ENCODE measurements around the gene EDEM3.
"Not testable (repeated sequence)": the region's sequence is repeated elsewhere in the genome, so short reads cannot be mapped to it uniquely, and the experiment has no call there.

EDEM3 gene

DNA sequence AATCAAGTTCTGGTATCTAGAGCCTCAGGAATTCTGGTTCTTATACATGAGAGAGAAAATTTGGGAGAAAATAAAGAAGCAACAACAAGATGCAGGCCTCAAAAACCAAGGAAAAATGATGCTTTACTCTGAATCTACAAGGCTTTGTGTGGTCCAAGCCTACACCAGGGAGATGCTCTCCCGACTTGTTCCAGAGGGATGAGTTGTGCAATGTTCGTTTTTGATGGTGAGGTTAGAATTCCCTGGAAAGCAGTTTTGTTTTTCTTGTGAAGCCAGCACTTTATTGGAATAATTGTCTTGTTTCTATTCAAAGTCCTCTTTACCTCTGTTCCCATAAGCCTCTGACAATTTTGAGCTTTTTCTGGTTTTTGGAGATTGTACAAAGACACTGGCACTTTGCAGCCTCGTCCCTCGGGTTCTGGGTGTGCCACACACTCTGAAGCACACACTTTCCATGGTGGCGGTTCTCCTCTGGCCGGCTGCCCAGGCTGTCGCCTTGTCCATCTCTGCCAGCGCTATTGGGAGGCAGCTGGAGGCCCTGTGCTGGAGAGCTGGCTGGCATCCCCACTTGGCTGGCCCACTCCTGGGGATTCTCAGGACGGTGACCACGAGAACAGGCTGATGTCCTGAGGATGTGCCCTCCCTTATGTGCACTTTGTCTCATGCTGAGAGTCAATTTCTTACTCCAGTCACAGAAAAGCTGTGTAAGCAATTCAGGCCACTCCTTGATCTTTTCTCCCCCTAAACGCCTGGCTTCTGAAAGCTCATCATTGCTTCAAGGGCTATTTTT, 70.2 kb downstream of the EDEM3 start:
- peaks cover 11% of the 10 kb centered on the region for H3K9me3 ChIP-seq
- H3K9ac ChIP-seq = no peak overlapping the region

DNA sequence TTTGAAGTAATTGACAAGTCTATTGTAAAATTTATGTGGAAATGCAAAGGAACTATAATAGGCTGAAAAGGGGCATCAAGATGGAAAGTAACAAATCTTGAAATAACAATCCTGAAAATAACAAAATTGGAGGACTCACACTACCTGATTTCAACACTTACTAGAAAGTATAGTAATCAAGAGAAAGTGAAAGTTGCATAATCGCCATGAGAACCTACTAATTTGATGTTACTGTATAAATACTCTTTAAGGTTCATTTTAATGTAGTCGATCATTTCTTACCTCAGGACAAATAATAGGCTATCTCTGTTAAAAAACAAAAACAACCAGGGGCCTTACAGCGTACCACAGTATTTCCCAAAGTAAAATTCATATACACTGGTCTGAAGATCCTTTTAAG, 71.7 kb downstream of the EDEM3 start:
- Histone ChIP-seq H4K20me1 (no peaks in the 10 kb centered on the region), H3K4me2 (no peak overlapping the region), H3K9me3 (peaks cover 11% of the 10 kb centered on the region), H3K27ac (no peak overlapping the region), H3K9ac (no peak overlapping the region), H3K27me3 (no peaks in the 10 kb centered on the region), H3K4me1 (no peaks in the 10 kb centered on the region), H3K4me3 (no peak overlapping the region), H3K36me3 (no peaks in the 10 kb centered on the region)
- TF ChIP-seq Cebpa-rat (IDR thresholded peaks at IDR 0.05) = no peak

More for the DNA sequence above, 70.2 kb downstream of the EDEM3 start:
- Histone ChIP-seq H3K36me3 (no peaks in the 10 kb centered on the region), H4K20me1 (no peaks in the 10 kb centered on the region), H3K27ac (no peak overlapping the region), H3K4me3 (no peak overlapping the region), H3K4me2 (no peak overlapping the region), H3K27me3 (no peaks in the 10 kb centered on the region), H3K4me1 (no peaks in the 10 kb centered on the region)
- TF ChIP-seq Cebpa-rat (IDR thresholded peaks at IDR 0.05) = no peak

DNA sequence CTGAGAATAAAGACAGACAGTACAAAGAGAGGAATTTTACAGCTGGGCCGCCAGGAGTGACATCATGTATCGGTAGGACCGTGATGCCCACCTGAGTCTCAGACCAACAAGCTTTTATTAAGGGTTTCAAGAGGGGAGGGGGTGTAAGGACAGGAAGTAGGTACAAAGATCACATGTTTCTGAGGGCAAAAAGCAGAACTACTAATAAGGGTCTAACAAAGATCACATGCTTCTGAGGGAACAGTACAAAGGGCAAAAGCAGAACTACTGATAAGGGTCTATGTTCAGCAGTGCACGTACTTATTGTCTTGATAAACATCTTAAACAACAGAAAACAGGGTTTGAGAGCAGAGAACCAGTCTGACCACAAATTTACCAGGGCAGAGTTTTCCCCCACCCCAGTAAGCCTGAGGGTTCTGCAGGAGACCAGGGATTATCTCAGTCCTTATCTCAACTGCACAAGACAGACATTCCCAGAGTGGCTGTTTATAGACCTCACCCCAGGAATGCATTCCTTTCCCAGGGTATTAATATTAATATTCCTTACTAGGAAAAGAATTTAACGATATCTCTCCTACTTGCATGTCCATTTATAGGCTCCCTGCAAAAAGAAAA, 73.9 kb downstream of the EDEM3 start:
- not testable (repeated sequence) for H3K36me3 ChIP-seq, H3K27ac ChIP-seq, H3K4me1 ChIP-seq, H3K9ac ChIP-seq, H3K4me3 ChIP-seq, H3K27me3 ChIP-seq, H3K4me2 ChIP-seq, H4K20me1 ChIP-seq
- H3K9me3 ChIP-seq = peaks cover 11% of the 10 kb centered on the region

DNA sequence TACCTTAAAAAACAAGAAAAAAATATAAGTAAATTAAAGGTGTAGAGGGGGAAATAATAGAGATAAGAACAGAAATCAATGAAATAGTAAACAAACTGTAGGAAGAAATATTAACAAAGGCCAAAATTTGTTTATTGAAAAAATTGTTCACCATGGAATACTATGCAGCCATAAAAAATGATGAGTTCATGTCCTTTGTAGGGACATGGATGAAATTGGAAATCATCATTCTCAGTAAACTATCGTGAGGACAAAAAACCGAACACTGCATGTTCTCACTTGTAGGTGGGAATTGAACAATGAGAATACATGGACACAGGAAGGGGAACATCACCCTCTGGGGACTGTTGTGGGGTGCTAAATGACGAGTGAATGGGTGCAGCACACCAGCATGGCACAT, 75.2 kb downstream of the EDEM3 start:
- not testable (repeated sequence) for H3K4me1 ChIP-seq, H3K36me3 ChIP-seq, H3K4me2 ChIP-seq, H3K27me3 ChIP-seq, H3K27ac ChIP-seq, H4K20me1 ChIP-seq, H3K9ac ChIP-seq, H3K4me3 ChIP-seq
- H3K9me3 ChIP-seq = peaks cover 11% of the 10 kb centered on the region

DNA sequence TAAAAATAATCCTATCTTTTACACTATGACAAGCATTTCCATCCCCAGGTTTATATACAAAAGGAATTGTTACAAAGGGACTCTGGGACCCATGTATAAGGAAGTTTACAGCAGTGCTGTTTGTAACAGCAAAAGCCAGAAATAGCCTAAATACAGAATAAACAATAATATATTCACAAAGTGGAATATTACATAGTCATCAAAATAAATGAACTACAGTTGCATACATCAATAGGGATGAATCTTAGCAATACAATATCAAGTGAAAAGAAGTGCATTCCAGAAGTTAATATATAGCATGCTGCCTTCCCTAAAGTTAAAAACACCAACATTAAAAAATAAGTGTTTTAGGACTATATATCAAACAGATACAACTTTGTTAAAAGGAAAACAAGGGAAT, 77.3 kb downstream of the EDEM3 start:
- Histone ChIP-seq H3K27ac (no peak overlapping the region), H3K4me2 (no peak overlapping the region), H3K4me1 (no peaks in the 10 kb centered on the region), H3K4me3 (no peak overlapping the region), H3K9me3 (peaks cover 11% of the 10 kb centered on the region), H4K20me1 (no peaks in the 10 kb centered on the region), H3K27me3 (no peaks in the 10 kb centered on the region), H3K36me3 (no peaks in the 10 kb centered on the region), H3K9ac (no peak overlapping the region)
- TF ChIP-seq Cebpa-rat (IDR thresholded peaks at IDR 0.05) = no peak

DNA sequence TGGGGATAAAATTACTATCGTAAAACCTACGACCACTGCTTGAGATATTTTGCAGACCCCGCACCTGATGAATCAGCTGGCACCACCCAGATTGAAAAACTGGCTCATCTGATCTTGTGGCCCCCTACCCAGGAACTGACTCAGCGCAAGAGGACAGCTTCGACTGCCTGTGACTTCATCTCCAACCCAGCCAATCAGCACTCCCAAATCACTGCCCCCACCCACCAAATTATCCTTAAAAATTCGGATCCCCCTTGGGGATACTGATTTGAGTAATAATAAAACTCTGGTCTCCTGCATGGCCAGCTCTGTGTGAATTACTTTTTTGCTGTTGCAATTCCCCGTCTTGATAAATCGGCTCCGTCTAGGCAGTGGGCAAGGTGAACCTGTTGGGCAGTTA, 81.4 kb downstream of the EDEM3 start:
- Histone ChIP-seq H3K9me3 (no peaks in the 10 kb centered on the region), H3K4me2 (no peak overlapping the region), H3K4me1 (no peaks in the 10 kb centered on the region), H3K36me3 (no peaks in the 10 kb centered on the region), H3K4me3 (no peak overlapping the region), H3K27ac (no peak overlapping the region), H3K27me3 (no peaks in the 10 kb centered on the region), H4K20me1 (no peaks in the 10 kb centered on the region), H3K9ac (no peak overlapping the region)
- no peak for TF ChIP-seq Cebpa-rat (IDR thresholded peaks at IDR 0.05)

GRCh38 chr1:184672013-184672726, 82.5 kb downstream of the EDEM3 start:
- no peak overlapping the region for H3K9ac ChIP-seq
- no peak overlapping the region for H3K4me2 ChIP-seq
- no peak for TF ChIP-seq Cebpa-rat (IDR thresholded peaks at IDR 0.05)
- no peaks in the 10 kb centered on the region for H3K27me3 ChIP-seq
- H3K27ac ChIP-seq = no peak overlapping the region
- no peaks in the 10 kb centered on the region for H3K36me3 ChIP-seq
- no peaks in the 10 kb centered on the region for H3K4me1 ChIP-seq
- H4K20me1 ChIP-seq = no peaks in the 10 kb centered on the region
- H3K9me3 ChIP-seq = no peaks in the 10 kb centered on the region
- H3K4me3 ChIP-seq = no peak overlapping the region

GRCh38 chr1:184669391-184669790, 85.3 kb downstream of the EDEM3 start:
- H3K4me2 ChIP-seq = no peak overlapping the region
- no peaks in the 10 kb centered on the region for H3K4me1 ChIP-seq
- H3K9me3 ChIP-seq = no peaks in the 10 kb centered on the region
- H4K20me1 ChIP-seq = no peaks in the 10 kb centered on the region
- no peaks in the 10 kb centered on the region for H3K27me3 ChIP-seq
- H3K27ac ChIP-seq = no peak overlapping the region
- no peak overlapping the region for H3K4me3 ChIP-seq
- TF ChIP-seq Cebpa-rat (IDR thresholded peaks at IDR 0.05) = no peak
- no peaks in the 10 kb centered on the region for H3K36me3 ChIP-seq
- H3K9ac ChIP-seq = no peak overlapping the region

GRCh38 chr1:184665360-184665759, 89.3 kb downstream of the EDEM3 start:
- no peak overlapping the region for H3K4me3 ChIP-seq
- no peaks in the 10 kb centered on the region for H4K20me1 ChIP-seq
- TF ChIP-seq Cebpa-rat (IDR thresholded peaks at IDR 0.05) = no peak
- 0 out of 2 replicates have a peak, but pooled peaks cover 4% of the 10 kb centered on the region for H3K9me3 ChIP-seq
- H3K4me1 ChIP-seq = no peaks in the 10 kb centered on the region
- H3K27ac ChIP-seq = no peak overlapping the region
- H3K4me2 ChIP-seq = no peak overlapping the region
- no peaks in the 10 kb centered on the region for H3K36me3 ChIP-seq
- no peaks in the 10 kb centered on the region for H3K27me3 ChIP-seq
- H3K9ac ChIP-seq = no peak overlapping the region

DNA sequence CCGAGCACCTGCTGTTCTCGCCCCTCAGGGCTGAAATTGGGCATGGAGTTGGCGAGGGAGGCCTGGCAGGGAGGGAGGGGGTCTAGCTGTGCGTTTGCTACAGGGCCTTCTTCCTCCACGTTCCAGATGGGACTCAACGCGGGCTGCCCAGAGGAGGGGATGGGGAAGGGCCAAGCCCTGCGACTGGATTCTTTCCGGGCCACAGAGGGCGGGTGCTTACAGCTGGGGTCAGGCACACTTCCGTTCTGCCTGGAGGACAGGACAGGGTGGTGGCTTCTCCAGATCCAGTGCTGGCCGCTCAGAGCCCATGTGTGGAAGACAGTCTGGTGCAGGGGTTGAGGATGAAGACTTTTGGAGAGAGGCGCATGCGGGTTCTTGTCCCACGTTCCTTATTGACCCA, 90.0 kb downstream of the EDEM3 start:
- no peak overlapping the region for H3K27ac ChIP-seq
- H3K4me1 ChIP-seq = no peaks in the 10 kb centered on the region
- H3K9me3 ChIP-seq = 0 out of 2 replicates have a peak, but pooled peaks cover 4% of the 10 kb centered on the region
- H3K4me3 ChIP-seq = no peak overlapping the region
- H3K27me3 ChIP-seq = no peaks in the 10 kb centered on the region
- no peaks in the 10 kb centered on the region for H4K20me1 ChIP-seq
- H3K4me2 ChIP-seq = no peak overlapping the region
- no peaks in the 10 kb centered on the region for H3K36me3 ChIP-seq
- no peak for TF ChIP-seq Cebpa-rat (IDR thresholded peaks at IDR 0.05)
- no peak overlapping the region for H3K9ac ChIP-seq
